ENCODE data around the gene USF2. TPM values are rescaled to one million over a fixed set of nuclear protein-coding genes. Genes with fewer than 3 reads are reported as not detected.
"Not testable (repeated sequence)": the region's sequence is repeated elsewhere in the genome, so short reads cannot be mapped to it uniquely, and the experiment has no call there.

Gene USF2
- 100 to 1,000 TPM in 3 of 4 donors, 10 to 100 TPM in 1; 76.8 to 120 (median 102) TPM for total RNA-seq
- 10 to 100 TPM; 72.8 to 98.3 (median 76.3) TPM for polyA plus RNA-seq

- Histone ChIP-seq H3K36me3 (peaks cover 0 to 38% (median 27%) of the 10 kb centered on the region in 4 donors), H3K27ac (peak within 1 kb of the TSS; percentile 91 to 98 (median 94)), H3K27me3 (no peaks in the 10 kb centered on the region), H3K4me3 (peak within 1 kb of the TSS; percentile 66 to 91 (median 75)), H3K9me3 (no peaks in the 10 kb centered on the region), H3K4me1 (peaks cover 0 to 40% (median 28%) of the 10 kb centered on the region in 4 donors)
- WGBS, 2 donors = 1% methylated on average over 122 of the region's 126 CpGs
- TF ChIP-seq POLR2AphosphoS5 (IDR thresholded peaks at IDR 0.05) = peak in 3 of 4 donors; percentile 22 to 48 (median 28)
- no peak for TF ChIP-seq EP300 (IDR thresholded peaks at IDR 0.05)
- DNase-seq = peak; percentile 89
- intact Hi-C loops (cut with DNase I) = loop anchor here (1.0 to 10.0 kb wide), 3 partner anchors 124 to 346 kb away; partner anchors contain the start of genes FXYD7 and HAUS5
Measured at GRCh38 chr19:35268536-35269437, at the start of gene USF2. TSS of gene USF2 (plus strand) at chr19:35268962. CDS start at chr19:35269102, 140 bp downstream.

GRCh38 chr19:35219008-35219407 lies 49.8 kb upstream of the USF2 start:
- no peak for TF ChIP-seq EP300 (IDR thresholded peaks at IDR 0.05)
- no peak for TF ChIP-seq CTCF (IDR thresholded peaks at IDR 0.05)
- TF ChIP-seq POLR2A (IDR thresholded peaks at IDR 0.05) = no peak
- no peak for TF ChIP-seq POLR2AphosphoS5 (IDR thresholded peaks at IDR 0.05)
- Histone ChIP-seq H3K27ac (no peak overlapping the region), H3K9me3 (peaks cover 0 to 6% (median 3%) of the 10 kb centered on the region in 4 donors), H3K36me3 (no peaks in the 10 kb centered on the region), H3K4me1 (peaks cover 0 to 6% (median 5%) of the 10 kb centered on the region in 4 donors), H3K4me3 (no peak overlapping the region), H3K27me3 (peaks cover 0 to 8% (median 0%) of the 10 kb centered on the region in 3 donors)
- no peak for DNase-seq
- WGBS, 2 donors = 60 to 95% methylated on average over 1 of the region's 1 CpG
- intact Hi-C loops (cut with DNase I) = no loop called here

- intact Hi-C loops (cut with DNase I) = no loop called here
- peaks cover 0 to 6% (median 3%) of the 10 kb centered on the region in 4 donors for H3K9me3 ChIP-seq
- no peaks in the 10 kb centered on the region for H3K4me1 ChIP-seq
- no peak for DNase-seq
- TF ChIP-seq POLR2A (IDR thresholded peaks at IDR 0.05) (no peak), POLR2AphosphoS5 (IDR thresholded peaks at IDR 0.05) (no peak), EP300 (IDR thresholded peaks at IDR 0.05) (no peak), CTCF (IDR thresholded peaks at IDR 0.05) (no peak)
- H3K4me3 ChIP-seq = no peak overlapping the region
- H3K27ac ChIP-seq = no peak overlapping the region
- 36 to 71% methylated on average over 3 of the region's 3 CpGs for WGBS, 2 donors
- H3K36me3 ChIP-seq = no peaks in the 10 kb centered on the region
- H3K27me3 ChIP-seq = peaks cover 0 to 20% (median 6%) of the 10 kb centered on the region in 3 donors
Measured at GRCh38 chr19:35220315-35220921, 48.3 kb upstream of the USF2 start.

- intact Hi-C loops (cut with DNase I); H3K4me3 ChIP-seq; H3K4me1 ChIP-seq; H3K9me3 ChIP-seq; DNase-seq; H3K36me3 ChIP-seq; H3K27ac ChIP-seq: not testable (repeated sequence)
- H3K27me3 ChIP-seq = peaks cover 0 to 26% (median 6%) of the 10 kb centered on the region in 3 donors
- WGBS, 2 donors = 88 to 90% methylated on average over 4 of the region's 4 CpGs
Measured at GRCh38 chr19:35220973-35221590, 47.7 kb upstream of the USF2 start.

GRCh38 chr19:35222373-35223015 lies 46.3 kb upstream of the USF2 start:
- no peak overlapping the region for H3K27ac ChIP-seq
- intact Hi-C loops (cut with DNase I) = no loop called here
- 85 to 88% methylated on average over 7 of the region's 7 CpGs for WGBS, 2 donors
- no peaks in the 10 kb centered on the region for H3K4me1 ChIP-seq
- TF ChIP-seq CTCF (IDR thresholded peaks at IDR 0.05) (no peak), POLR2A (IDR thresholded peaks at IDR 0.05) (no peak), POLR2AphosphoS5 (IDR thresholded peaks at IDR 0.05) (no peak), EP300 (IDR thresholded peaks at IDR 0.05) (no peak)
- peaks cover 0 to 32% (median 6%) of the 10 kb centered on the region in 3 donors for H3K27me3 ChIP-seq
- H3K9me3 ChIP-seq = peaks cover 0 to 6% (median 3%) of the 10 kb centered on the region in 4 donors
- H3K36me3 ChIP-seq = no peaks in the 10 kb centered on the region
- no peak overlapping the region for H3K4me3 ChIP-seq
- DNase-seq = no peak
